ENCODE measurements around the gene GALNT17. TPM values are rescaled to one million over a fixed set of nuclear protein-coding genes. Genes with fewer than 3 reads are reported as not detected.

The GALNT17 gene
- total RNA-seq, 2 donors from 2014 or later = 46.7 to 58.1 TPM

DNA sequence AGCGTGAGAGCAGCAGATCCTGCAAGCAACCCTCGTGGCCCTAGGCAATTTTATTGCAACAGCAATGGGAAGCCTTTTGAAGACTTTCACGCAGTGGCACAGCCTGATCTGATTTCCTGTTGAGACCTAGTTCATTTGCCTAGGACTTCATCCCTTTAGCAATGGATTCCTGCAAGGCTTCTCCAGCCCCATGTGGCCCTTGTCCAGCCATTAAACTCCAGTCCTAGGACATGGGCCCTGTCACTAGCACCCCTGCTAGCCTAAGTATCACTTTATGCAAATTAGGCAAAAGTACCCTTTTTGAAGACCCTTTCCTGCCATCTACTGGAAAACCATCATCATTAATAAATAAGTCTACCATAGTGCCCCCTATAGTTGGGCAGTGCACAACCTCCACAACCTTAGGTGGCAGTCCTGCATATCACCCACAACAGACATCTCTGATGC, 379.4 kb downstream of the GALNT17 start:
- no peak for DNase-seq (ENCODE audit: low spot score)
- Histone ChIP-seq H3K27ac (no peak overlapping the region), H3K4me1 (replicated peaks) (no peaks in the 10 kb centered on the region), H3K9me3 (no peaks in the 10 kb centered on the region), H3K4me3 (no peak overlapping the region), H3K36me3 (no peaks in the 10 kb centered on the region), H3K27me3 (replicated peaks; ENCODE audit: insufficient read depth) (no peaks in the 10 kb centered on the region)
- intact Hi-C loops (cut with DNase I) = no loop called here
- TF ChIP-seq POLR2AphosphoS5 (IDR thresholded peaks at IDR 0.05) (no peak), POLR2A (IDR thresholded peaks at IDR 0.05) (no peak)
- TF ChIP-seq, protein P1, sequence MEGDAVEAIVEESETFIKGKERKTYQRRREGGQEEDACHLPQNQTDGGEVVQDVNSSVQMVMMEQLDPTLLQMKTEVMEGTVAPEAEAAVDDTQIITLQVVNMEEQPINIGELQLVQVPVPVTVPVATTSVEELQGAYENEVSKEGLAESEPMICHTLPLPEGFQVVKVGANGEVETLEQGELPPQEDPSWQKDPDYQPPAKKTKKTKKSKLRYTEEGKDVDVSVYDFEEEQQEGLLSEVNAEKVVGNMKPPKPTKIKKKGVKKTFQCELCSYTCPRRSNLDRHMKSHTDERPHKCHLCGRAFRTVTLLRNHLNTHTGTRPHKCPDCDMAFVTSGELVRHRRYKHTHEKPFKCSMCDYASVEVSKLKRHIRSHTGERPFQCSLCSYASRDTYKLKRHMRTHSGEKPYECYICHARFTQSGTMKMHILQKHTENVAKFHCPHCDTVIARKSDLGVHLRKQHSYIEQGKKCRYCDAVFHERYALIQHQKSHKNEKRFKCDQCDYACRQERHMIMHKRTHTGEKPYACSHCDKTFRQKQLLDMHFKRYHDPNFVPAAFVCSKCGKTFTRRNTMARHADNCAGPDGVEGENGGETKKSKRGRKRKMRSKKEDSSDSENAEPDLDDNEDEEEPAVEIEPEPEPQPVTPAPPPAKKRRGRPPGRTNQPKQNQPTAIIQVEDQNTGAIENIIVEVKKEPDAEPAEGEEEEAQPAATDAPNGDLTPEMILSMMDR (IDR thresholded peaks at IDR 0.05) = no peak
- 70% methylated on average over 3 of the region's 3 CpGs for WGBS

DNA sequence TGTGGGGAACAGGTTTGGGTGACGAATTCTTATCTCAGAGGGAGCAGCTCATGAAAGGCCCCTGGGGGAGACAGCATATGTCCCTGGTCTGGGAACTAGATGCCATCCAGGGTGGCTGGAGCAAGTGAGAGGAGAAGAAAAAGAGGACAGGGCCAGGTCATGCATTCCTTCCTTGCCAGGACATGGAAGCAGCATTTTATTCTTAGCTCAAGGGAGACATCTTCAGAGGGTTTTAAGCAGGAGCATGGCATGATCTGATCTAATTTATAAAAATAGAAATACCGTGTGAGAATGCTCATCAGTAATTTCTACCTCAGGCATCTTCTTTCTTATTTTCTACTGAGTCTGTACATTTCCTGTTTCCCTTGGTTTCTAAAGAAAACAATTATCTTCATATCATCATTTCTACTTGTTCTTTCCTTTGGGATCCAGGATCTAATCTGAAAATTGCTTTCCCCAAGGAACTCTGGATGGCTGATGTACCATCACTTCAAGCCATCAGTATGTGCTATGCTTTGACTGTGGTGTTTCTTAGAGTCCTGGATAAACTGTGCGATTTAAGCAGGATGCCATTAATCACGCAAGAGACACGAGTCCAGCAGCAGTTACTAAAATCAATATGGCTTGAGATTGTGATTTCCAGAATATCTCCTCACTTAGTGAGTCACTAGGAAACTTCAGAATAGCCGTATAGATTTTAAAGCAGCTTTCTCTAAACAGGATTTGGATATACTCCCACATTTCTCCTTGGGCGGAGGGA, 386.2 kb downstream of the GALNT17 start:
- WGBS = 91% methylated on average over 7 of the region's 7 CpGs
- DNase-seq (ENCODE audit: low spot score) = no peak
- Histone ChIP-seq H3K4me1 (replicated peaks) (no peaks in the 10 kb centered on the region), H3K27ac (no peak overlapping the region), H3K27me3 (replicated peaks; ENCODE audit: insufficient read depth) (no peaks in the 10 kb centered on the region), H3K9me3 (no peaks in the 10 kb centered on the region), H3K36me3 (no peaks in the 10 kb centered on the region), H3K4me3 (no peak overlapping the region)
- no peak for TF ChIP-seq POLR2AphosphoS5 (IDR thresholded peaks at IDR 0.05)
- TF ChIP-seq, protein P1 (IDR thresholded peaks at IDR 0.05) = no peak
- no peak for TF ChIP-seq POLR2A (IDR thresholded peaks at IDR 0.05)
- intact Hi-C loops (cut with DNase I) = no loop called here

DNA sequence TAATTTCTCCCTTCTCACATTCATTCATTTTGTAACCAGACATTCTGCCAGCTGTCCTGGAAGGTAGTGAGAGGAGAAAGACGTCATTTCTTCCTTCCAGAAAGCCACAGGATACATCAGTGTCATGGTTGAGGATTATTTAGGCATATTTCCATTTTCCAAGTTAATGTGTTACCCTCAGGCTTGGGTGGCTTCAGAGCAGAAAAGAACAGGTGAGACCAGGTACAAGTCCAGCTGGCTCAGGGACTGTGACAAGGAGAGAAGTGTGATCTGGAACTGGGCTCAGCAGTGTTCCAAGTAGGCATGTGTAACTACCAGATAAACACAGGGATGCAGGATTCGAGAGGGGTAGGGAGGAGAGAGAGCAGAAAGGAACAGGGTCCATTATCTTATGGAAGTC, 386.9 kb downstream of the GALNT17 start:
- 85% methylated on average over 2 of the region's 2 CpGs for WGBS
- H3K27me3 ChIP-seq (replicated peaks; ENCODE audit: insufficient read depth) = no peaks in the 10 kb centered on the region
- intact Hi-C loops (cut with DNase I) = no loop called here
- TF ChIP-seq POLR2A (IDR thresholded peaks at IDR 0.05) (no peak), POLR2AphosphoS5 (IDR thresholded peaks at IDR 0.05) (no peak)
- TF ChIP-seq, protein P1 (IDR thresholded peaks at IDR 0.05) = no peak
- H3K36me3 ChIP-seq = no peaks in the 10 kb centered on the region
- no peaks in the 10 kb centered on the region for H3K4me1 ChIP-seq (replicated peaks)
- DNase-seq (ENCODE audit: low spot score) = no peak
- H3K4me3 ChIP-seq = no peak overlapping the region
- H3K9me3 ChIP-seq = no peaks in the 10 kb centered on the region
- no peak overlapping the region for H3K27ac ChIP-seq

DNA sequence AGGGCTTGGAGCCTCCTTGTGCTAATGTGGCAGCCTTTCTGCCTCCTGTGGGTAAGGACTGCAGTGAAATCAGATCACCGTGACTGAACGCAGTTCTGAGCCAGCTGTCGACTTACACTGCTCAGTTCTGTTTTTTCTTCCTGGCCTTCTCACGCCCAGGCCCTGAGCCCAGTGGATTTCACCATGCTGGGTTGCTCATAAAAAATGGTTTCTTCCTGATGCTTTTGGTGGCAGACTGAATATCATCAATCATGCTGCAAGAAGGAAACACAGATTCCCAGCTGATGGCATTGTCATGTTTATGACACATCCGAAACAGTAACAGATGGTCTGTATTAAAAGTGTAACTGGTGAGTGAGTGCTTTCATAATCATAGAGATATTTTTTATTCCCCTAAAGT, 389.6 kb downstream of the GALNT17 start:
- WGBS = 68% methylated on average over 5 of the region's 5 CpGs
- Histone ChIP-seq H3K4me1 (replicated peaks) (no peaks in the 10 kb centered on the region), H3K36me3 (no peaks in the 10 kb centered on the region), H3K27ac (no peak overlapping the region), H3K4me3 (no peak overlapping the region), H3K9me3 (no peaks in the 10 kb centered on the region), H3K27me3 (replicated peaks; ENCODE audit: insufficient read depth) (no peaks in the 10 kb centered on the region)
- TF ChIP-seq, protein P1 (IDR thresholded peaks at IDR 0.05) = no peak
- TF ChIP-seq POLR2A (IDR thresholded peaks at IDR 0.05) (no peak), POLR2AphosphoS5 (IDR thresholded peaks at IDR 0.05) (no peak)
- DNase-seq (ENCODE audit: low spot score) = no peak
- intact Hi-C loops (cut with DNase I) = no loop called here

DNA sequence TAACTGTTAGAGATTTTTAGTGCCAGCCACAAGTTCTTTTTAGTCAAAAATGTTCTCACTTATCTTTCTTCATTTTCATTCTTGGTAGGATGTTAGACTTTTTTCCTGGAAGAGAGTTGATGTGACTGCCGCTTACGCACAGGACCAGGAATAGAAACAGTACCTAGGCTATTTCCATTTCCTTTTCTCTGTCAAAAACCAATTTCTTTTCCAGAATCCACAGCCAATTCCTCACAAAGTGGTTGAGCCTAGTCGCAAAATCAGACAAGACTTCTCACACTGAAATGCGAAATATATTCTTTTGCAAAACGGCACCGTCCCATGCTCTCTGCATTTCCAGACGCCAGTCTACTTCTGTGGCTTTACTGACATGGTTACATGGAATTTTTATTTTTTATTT, 394.2 kb downstream of the GALNT17 start:
- intact Hi-C loops (cut with DNase I) = no loop called here
- Histone ChIP-seq H3K4me3 (no peak overlapping the region), H3K9me3 (no peaks in the 10 kb centered on the region), H3K27me3 (replicated peaks; ENCODE audit: insufficient read depth) (no peaks in the 10 kb centered on the region), H3K36me3 (no peaks in the 10 kb centered on the region), H3K4me1 (replicated peaks) (no peaks in the 10 kb centered on the region), H3K27ac (no peak overlapping the region)
- DNase-seq (ENCODE audit: low spot score) = no peak
- TF ChIP-seq POLR2A (IDR thresholded peaks at IDR 0.05) (no peak), POLR2AphosphoS5 (IDR thresholded peaks at IDR 0.05) (no peak)
- TF ChIP-seq, protein P1 (IDR thresholded peaks at IDR 0.05) = no peak
- WGBS = 95% methylated on average over 7 of the region's 7 CpGs

All from prostate gland (tissue), 2 donors.